RWPE1 (cell line): ENCODE results near the gene PCDHA3.
A peak's percentile ranks its signal among the peaks of the same experiment; 100 is the strongest.
"Not testable (repeated sequence)": the region's sequence is repeated elsewhere in the genome, so short reads cannot be mapped to it uniquely, and the experiment has no call there.

Experiments
- CTCF ChIA-PET: fragments of 350-600 bp; sonication (Branson Sonifier 250); formaldehyde crosslinking; extraction: SDS; loops from one replicate; lab custom pipeline; 2021; lab: Yijun Ruan, JAX
- POLR2A ChIA-PET: fragments of 400-600 bp; formaldehyde crosslinking; extraction: SDS; loops from one replicate; lab custom pipeline; 2020; ENCODE audit warnings: antibody characterized with exemption; ENCODE audit not compliant: low non-redundant PET; lab: Yijun Ruan, JAX
- DNase-seq: peaks from one replicate; pipeline ENCODE4 v3.0.0; 2012; ENCODE audit warnings: low spot score
- H3K27ac ChIP-seq: fragments of 450-650 bp; 2 replicates; pipeline ENCODE4 v1.5.1; 2017
- TF ChIP-seq, protein P1 (sequence below): fragments of 450-650 bp; conservative IDR thresholded peaks from 2 replicates; pipeline ENCODE4 v1.5.1; 2017; ENCODE audit warnings: low read depth, mild to moderate bottlenecking

Gene PCDHA3

DNA sequence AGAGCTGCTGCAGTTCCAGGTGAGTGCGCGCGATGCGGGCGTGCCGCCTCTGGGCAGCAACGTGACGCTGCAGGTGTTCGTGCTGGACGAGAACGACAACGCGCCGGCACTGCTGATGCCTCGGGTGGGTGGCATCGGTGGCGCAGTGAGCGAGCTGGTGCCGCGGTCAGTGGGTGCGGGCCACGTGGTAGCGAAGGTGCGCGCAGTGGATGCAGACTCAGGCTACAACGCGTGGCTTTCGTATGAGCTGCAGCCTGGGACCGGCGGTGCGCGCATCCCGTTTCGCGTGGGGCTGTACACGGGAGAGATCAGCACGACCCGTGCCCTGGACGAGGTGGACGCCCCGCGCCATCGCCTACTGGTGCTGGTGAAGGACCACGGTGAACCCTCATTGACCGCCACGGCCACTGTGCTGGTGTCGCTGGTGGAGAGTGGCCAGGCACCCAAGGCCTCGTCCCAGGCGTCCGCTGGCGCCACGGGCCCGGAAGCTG, 2.0 kb downstream of the PCDHA3 start:
- TF ChIP-seq, protein P1, sequence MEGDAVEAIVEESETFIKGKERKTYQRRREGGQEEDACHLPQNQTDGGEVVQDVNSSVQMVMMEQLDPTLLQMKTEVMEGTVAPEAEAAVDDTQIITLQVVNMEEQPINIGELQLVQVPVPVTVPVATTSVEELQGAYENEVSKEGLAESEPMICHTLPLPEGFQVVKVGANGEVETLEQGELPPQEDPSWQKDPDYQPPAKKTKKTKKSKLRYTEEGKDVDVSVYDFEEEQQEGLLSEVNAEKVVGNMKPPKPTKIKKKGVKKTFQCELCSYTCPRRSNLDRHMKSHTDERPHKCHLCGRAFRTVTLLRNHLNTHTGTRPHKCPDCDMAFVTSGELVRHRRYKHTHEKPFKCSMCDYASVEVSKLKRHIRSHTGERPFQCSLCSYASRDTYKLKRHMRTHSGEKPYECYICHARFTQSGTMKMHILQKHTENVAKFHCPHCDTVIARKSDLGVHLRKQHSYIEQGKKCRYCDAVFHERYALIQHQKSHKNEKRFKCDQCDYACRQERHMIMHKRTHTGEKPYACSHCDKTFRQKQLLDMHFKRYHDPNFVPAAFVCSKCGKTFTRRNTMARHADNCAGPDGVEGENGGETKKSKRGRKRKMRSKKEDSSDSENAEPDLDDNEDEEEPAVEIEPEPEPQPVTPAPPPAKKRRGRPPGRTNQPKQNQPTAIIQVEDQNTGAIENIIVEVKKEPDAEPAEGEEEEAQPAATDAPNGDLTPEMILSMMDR = no peak
- CTCF ChIA-PET = interaction anchor here (1.1 kb wide), 1 partner anchor 14 kb away, joined by 6 read pairs; no protein-coding TSS in a partner anchor
- no peak overlapping the region for H3K27ac ChIP-seq
- DNase-seq = no peak
- POLR2A ChIA-PET = no interaction called here

DNA sequence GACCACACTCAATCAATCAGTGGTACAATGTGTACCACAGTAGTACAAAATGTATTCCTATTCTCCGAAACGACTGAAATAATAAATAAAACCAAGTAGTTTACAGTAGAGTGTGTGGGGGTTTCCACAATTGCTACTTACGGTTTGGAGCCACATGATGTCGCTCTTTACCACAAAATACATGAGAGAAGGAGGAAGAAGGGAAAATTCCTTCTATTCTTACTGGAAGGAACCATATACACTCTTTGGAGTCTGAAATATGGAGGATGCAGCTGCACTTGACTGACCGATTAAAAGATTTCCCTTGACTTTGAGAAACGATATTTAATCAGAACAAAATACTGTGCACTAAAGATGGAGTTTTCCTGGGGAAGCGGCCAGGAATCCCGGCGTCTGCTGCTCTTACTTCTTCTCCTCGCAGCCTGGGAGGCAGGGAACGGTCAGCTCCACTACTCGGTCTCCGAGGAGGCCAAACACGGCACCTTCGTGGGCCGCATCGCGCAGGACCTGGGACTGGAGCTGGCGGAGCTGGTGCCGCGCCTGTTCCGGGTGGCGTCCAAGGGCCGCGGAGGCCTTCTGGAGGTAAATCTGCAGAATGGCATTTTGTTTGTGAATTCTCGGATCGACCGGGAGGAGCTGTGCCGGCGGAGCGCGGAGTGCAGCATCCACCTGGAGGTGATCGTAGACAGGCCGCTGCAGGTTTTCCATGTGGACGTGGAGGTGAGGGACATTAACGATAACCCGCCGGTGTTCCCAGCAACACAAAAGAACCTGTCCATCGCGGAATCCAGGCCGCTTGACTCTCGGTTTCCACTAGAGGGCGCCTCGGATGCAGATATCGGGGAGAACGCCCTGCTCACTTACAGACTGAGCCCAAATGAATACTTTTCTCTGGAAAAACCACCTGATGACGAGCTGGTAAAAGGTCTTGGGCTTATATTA, 6.2 kb downstream of the PCDHA3 start, which contains the start of gene PCDHA4:
PCDHA4 (plus strand) TSS at position 235 of the 942 bp plus-strand sequence.
- TF ChIP-seq, protein P1 = no peak
- H3K27ac ChIP-seq = no peak within 1 kb of the TSS
- ChIA-PET CTCF (interaction anchor here (0.6 to 1.9 kb wide), 3 partner anchors 30 to 196 kb away, joined by 3 to 10 read pairs (median 3); partner anchors contain the start of gene PCDHA8), POLR2A (no interaction called here)
- no peak for DNase-seq

DNA sequence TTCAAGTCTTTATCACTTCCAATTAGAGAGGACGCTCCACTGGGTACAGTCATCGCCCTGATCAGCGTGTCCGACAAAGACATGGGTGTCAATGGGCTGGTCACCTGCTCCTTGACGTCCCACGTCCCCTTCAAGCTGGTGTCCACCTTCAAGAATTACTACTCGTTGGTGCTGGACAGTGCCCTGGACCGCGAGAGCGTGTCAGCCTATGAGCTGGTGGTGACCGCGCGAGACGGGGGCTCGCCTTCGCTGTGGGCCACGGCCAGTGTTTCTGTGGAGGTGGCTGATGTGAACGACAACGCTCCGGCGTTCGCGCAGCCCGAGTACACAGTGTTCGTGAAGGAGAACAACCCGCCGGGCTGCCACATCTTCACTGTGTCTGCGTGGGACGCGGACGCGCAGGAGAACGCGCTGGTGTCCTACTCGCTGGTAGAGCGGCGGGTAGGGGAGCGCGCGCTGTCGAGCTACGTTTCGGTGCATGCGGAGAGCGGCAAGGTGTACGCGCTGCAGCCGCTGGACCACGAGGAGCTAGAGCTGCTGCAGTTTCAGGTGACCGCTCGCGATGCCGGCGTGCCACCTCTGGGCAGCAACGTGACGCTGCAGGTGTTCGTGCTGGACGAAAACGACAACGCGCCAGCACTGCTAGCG, 7.5 kb downstream of the PCDHA3 start:
- DNase-seq, POLR2A ChIA-PET, H3K27ac ChIP-seq: not testable (repeated sequence)
- CTCF ChIA-PET = interaction anchor here (0.6 to 1.6 kb wide), 2 partner anchors 14 to 195 kb away, joined by 3 to 7 read pairs; no protein-coding TSS in a partner anchor

- ChIA-PET CTCF (interaction anchor here (1.6 kb wide), 1 partner anchor 13 kb away, joined by 7 read pairs; no protein-coding TSS in a partner anchor), POLR2A (no interaction called here)
- TF ChIP-seq, protein P1 = no peak
Measured at GRCh38 chr5:140808889-140809291, 8.0 kb downstream of the PCDHA3 start.

DNA sequence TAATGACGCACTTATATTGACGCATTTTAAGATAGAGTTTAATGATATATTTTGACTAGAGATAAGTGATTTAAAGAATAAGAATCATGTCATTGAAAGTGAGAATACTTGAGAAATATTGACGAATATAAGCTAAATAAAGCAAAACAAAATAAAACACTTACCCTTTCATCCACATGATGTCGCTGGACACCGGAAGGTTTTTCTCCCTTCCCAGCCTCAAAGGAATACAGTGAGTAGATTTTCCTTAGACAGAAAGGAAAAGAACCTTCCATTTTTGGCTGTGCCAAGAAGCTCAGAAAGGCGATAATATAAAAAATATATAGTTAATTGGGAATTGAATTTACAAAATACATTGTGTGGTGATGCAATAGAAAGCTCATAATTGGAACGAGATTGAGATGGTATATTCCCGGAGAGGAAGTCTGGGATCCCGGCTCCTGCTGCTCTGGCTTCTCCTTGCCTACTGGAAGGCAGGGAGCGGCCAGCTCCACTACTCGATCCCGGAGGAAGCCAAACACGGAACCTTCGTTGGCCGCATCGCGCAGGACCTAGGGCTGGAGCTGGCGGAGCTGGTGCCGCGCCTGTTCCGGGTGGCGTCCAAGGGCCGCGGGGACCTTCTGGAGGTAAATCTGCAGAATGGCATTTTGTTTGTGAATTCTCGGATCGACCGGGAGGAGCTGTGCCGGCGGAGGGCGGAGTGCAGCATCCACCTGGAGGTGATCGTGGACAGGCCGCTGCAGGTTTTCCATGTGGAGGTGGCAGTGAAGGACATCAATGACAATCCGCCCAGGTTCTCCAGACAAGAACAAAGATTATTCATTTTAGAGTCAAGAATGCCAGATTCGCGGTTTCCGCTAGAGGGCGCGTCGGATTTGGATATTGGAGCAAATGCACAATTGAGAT, 20.8 kb downstream of the PCDHA3 start, which contains the start of gene PCDHA5:
PCDHA5 (plus strand) TSS at position 239 of the 906 bp plus-strand sequence.
- POLR2A ChIA-PET = no interaction called here
- TF ChIP-seq, protein P1 = peak; percentile 70
- CTCF ChIA-PET = interaction anchor here (0.6 to 1.1 kb wide), 6 partner anchors 13 to 228 kb away, joined by 3 to 7 read pairs (median 3); no protein-coding TSS in a partner anchor
- H3K27ac ChIP-seq = no peak within 1 kb of the TSS
- DNase-seq = no peak

More at GRCh38 chr5:140808889-140809291, 8.0 kb downstream of the PCDHA3 start:
- DNase-seq = no peak
- H3K27ac ChIP-seq = no peak overlapping the region

DNA sequence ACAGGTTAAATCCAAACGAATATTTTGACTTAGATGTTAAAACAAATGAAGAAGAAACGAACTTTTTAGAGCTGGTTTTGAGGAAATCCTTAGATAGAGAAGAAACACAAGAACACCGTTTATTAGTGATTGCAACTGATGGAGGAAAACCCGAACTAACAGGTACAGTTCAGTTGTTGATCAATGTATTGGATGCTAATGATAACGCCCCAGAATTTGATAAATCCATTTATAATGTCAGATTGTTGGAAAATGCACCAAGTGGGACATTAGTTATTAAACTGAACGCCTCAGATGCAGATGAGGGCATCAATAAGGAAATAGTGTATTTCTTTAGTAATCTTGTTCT, 21.4 kb downstream of the PCDHA3 start:
- H3K27ac ChIP-seq = no peak overlapping the region
- ChIA-PET POLR2A (no interaction called here), CTCF (interaction anchor here (0.5 to 1.1 kb wide), 3 partner anchors 8 to 153 kb away, joined by 3 to 7 read pairs (median 3); no protein-coding TSS in a partner anchor)
- no peak for DNase-seq
- TF ChIP-seq, protein P1 = peak; percentile 28; the same call in 1 of the 2 replicates

GRCh38 chr5:140822969-140823368, 22.1 kb downstream of the PCDHA3 start:
- POLR2A ChIA-PET, H3K27ac ChIP-seq, DNase-seq, CTCF ChIA-PET: not testable (repeated sequence)
